Activated T-cell treated with anti-CD3 and anti-CD28 coated beads for 1 hour (primary cell): ENCODE results near the gene SLC39A11.

Experiments used
- DNase-seq: peaks from one replicate; pipeline ENCODE4 v3.0.0-alpha.2; 2020; ENCODE audit warnings: low read depth

SLC39A11 gene

DNA sequence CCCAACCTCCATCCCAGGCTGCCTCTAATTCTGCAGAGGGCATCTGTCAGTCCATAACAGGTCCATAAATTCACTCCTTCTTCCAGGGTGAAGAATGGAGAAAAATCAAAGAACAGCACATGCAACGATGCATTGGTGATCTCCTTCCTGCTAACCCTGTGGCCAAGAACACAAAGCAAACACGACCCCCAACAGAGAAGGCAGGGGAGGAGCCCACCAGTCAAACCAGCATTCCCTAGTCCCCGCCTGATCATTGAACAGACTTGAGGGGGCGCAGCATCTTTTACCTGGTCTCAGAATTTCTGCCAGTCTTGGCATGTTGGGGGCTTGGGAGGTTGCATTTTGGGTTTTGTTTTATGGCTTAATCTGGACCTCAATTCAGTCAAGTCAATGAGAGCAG lies 476.0 kb downstream of the SLC39A11 start:
- DNase-seq, result no peak

DNA sequence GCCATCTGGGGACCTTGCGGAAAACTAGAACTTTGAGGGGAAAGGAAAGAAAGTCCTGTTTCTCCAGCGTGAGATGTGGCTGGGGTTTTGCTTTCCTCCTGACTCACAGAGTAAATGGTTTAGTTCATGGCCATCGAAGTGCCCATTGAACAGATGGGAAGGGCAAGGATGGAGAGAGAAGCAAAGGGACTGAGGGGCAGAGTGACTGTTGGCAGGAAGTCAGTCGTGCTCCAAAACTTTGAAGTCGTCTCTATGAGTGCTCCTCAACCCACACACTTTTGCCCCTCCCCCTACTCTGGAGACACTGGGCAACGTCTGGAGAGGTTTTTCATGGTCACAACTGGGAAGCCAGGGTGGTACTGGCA lies 476.9 kb downstream of the SLC39A11 start:
- no peak for DNase-seq

DNA sequence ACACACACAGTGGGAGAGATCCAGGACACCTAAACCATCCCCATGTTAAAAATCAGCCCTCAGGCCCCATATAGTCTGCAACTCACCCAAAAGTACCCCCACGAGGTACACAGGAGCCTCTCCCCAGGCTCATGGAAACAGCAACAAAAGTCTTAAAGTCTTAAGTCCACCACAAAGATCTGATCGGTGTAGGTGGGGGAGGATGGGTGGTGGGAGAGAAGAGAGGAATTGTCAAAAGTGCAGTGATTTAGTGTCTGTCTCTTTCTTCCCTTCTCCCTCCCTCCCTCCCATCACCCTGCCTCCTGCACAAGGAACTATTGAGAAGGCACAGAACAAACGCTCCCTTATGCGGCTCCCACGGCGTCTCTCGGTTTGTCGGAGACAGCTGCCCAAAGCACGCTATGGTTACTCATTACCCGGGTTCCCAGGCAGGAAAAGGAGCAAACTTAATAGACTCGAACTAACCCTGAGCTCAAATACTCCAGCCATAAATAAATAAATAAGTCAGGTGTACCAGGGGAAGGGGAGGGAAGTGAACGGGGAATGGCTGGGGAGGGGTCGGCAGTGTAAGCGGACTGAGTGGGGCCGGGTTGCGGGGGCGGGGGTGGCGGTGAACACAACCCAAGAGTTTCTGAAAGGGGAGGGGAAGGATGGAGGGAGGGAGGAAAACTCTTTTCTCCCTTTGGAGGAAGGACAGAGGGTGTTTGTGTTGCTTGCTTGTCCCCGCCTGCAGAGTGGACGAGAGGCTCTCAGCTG lies 477.4 kb downstream of the SLC39A11 start:
- DNase-seq, result no peak

DNA sequence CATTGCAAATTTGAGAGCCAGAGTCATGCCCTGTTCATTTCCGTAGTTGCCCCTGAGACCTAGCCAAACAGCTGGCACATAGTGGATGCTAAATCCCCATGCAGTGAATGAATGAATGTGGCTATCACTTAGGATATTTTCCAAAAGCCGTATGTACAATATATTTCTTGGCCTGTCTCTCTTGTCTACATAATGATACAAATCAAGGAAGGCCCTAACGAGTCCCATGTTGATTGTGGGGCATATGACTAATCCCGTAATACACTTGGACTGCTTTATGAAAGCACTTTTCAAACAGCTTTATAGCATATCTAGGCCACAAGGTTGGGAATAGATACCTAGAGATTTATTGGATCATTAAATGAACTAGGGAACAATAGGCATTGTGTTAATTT lies 478.0 kb downstream of the SLC39A11 start:
- no peak for DNase-seq

GRCh38 chr17:72613806-72614292 lies 478.6 kb downstream of the SLC39A11 start:
- DNase-seq, result no peak

GRCh38 chr17:72613396-72613795 lies 479.1 kb downstream of the SLC39A11 start:
- DNase-seq, result no peak

DNA sequence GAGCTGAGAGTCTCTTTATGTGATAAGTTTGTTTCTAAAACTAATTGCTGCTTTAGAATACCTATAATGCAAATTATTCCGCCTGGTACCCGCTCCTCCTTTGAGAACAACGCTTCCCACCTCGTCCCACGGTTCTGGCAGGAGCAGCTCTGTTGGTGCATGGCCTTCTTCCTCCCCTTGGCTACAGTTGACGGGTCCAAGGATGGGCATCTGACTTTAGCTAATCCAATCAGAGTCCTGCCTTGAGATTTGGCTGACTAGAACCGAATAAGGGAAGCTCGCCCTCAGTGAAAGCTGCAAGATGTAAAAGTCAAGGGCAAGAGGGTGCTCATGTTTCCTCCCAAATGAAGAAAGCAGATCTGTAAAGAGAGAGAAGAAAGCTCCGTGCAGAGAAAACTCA lies 481.3 kb downstream of the SLC39A11 start:
- no peak for DNase-seq

GRCh38 chr17:72609501-72609900 lies 483.0 kb downstream of the SLC39A11 start:
- DNase-seq, result no peak

- no peak for DNase-seq
These were observed 484.1 kb downstream of the SLC39A11 start for GRCh38 chr17:72608436-72608835.

DNA sequence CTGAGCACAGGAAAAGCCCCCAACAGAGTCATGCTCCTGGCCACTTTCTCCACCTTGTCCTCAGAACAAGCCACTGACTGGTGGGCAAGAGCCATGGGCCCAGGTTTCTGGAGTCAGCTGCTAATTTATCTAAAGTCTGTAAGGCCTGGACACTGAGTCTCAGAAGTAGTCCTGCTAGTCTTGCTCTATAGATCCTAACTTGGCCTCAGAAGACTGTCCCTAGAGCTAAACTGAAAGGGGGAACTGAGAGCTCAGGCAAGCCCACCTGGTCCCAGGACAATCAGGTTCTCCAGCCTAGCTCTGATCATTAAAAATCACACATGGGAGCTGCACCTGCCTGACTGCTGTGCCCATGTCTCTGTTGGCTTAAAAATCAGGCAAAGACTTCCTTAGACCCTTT lies 485.8 kb downstream of the SLC39A11 start:
- no peak for DNase-seq

GRCh38 chr17:72605543-72605942 lies 486.9 kb downstream of the SLC39A11 start:
- DNase-seq, result no peak

- no peak for DNase-seq
These were observed 488.0 kb downstream of the SLC39A11 start for GRCh38 chr17:72604518-72604917.

DNA sequence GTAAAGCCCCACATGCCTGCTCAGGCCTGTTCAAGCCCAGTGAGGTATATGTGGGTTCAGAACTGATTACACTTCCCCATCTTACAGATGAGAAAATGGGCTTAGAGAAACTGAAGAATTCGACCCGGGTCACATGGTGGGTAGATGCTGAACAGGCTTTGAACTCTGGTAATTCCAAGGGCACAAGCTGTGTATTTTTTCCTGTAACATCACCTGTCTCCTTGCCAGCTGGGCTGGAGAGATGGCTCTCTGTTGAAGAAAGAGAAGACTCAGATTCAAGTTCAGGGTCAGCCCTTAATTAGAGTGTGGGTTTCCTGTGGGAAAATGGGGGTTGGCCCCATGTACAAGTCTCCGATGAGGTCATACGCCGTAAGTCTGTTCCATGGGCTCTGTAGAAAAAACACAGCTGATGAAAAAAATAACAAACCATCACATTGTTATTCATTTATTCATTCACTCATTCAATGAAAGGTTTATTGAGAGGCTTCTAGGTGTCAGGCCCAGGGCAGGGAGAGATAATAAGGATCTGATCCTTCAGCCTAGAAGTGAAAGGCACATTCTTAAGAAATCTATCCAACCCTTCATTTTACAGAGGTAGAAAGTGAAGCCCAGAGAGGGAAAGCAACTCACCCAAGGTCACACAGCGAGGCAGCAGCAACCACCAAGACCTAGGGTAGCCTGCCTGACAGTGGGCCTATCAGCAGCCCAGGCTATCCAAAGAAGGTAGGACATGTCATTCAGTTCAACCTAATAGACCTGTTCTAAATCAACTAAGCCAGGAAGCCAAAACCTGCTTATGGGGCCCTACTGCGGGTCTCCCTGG lies 488.9 kb downstream of the SLC39A11 start:
- DNase-seq, result no peak

DNA sequence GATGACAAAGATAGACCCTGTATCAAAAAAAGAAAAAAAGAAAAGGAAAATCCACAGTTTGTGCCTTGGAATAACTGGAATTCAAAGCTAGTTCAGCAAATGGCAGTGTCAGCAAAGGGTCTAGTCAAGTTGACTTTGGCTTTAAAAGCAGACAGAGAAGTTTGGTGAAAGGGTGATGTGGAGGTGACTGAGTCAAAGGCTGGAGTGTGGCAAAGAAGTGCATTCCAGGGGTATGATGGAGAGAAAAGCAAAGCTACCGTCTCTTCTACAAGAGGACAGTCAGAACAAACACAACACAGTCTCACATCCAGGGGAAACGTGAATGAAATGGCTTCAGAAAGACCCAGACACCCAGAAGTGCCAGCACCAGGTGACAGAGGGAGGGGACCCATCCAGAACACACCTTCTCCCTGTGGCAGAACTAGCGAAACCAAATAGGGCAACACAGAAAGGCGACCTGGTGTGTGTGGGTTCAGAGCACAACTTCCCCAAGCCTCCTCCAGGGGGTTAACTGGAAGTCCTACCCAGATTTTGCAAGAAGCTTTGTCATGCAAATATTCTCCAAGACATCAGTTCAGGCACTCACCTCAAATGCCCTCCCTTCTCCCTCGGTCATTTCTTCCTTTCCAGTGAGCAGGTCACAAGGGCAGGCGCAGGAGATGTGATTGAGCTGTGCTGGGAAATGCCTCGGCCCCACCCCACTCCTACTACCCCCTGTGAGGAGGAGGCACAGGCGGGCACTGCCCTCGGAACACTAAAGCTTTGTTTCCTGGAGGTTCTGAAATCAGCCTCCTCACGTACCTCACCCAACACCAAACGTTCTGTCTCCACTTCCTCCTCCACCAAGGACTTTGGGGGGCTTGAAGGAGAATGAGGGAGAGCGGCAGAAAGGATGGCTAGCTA lies 489.7 kb downstream of the SLC39A11 start:
- DNase-seq, result no peak

GRCh38 chr17:72600934-72601333 lies 491.6 kb downstream of the SLC39A11 start:
- no peak for DNase-seq

DNA sequence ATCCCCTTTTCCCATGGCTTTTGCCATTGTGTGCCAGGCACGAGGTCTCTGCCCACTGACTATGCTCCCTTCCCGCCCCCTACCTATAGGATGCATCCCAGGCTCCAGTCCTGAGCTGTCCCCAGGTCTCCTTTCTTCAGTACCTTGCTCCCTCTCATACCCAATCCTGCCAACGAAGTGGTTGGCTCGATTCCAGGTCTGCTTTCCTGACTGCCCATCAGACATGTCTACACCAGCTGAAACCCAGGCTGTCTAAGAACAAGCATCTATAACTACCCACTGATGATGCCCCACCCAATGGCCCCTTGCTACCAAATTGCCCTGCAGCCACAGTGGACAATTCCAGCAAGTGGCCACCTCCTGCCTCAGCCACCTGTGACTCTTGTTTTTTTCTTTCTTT lies 492.6 kb downstream of the SLC39A11 start:
- DNase-seq, result no peak

- no peak for DNase-seq
These were observed 493.8 kb downstream of the SLC39A11 start for GRCh38 chr17:72598695-72599094.

- no peak for DNase-seq
These were observed 495.0 kb downstream of the SLC39A11 start for GRCh38 chr17:72597354-72598087.
